Measurements from ENCODE around the gene TFDP2.
"Not testable (repeated sequence)": the region's sequence is repeated elsewhere in the genome, so short reads cannot be mapped to it uniquely, and the experiment has no call there.

The TFDP2 gene

GRCh38 chr3:141915766-141916165, 233.6 kb downstream of the TFDP2 start:
- Histone ChIP-seq H3K4me1 (ENCODE audit: control insufficient read depth in 1 of 2, insufficient read depth in 2 of 2, low read length in 2 of 2) (peaks cover 0 to 4% of the 10 kb centered on the region in 2 donors), H3K27ac (ENCODE audit: low read depth, low read length) (no peak overlapping the region), H3K9ac (ENCODE audit: low read depth in 1 of 2, low read length in 2 of 2) (no peak overlapping the region), H3K9me3 (ENCODE audit: control insufficient read depth in 1 of 2, low read length in 2 of 2) (no peaks in the 10 kb centered on the region), H3K36me3 (ENCODE audit: control insufficient read depth in 1 of 2, insufficient read depth in 2 of 2, low read length in 2 of 2) (peaks cover 23 to 28% of the 10 kb centered on the region in 2 donors), H3K4me3 (ENCODE audit: low read depth in 1 of 2, low read length in 2 of 2) (no peak overlapping the region), H3K27me3 (ENCODE audit: control insufficient read depth in 1 of 2, insufficient read depth in 2 of 2, low read length in 2 of 2) (no peaks in the 10 kb centered on the region)

GRCh38 chr3:141915016-141915415, 234.3 kb downstream of the TFDP2 start:
- Histone ChIP-seq H3K4me3 (ENCODE audit: low read depth in 1 of 2, low read length in 2 of 2) (no peak overlapping the region), H3K9ac (ENCODE audit: low read depth in 1 of 2, low read length in 2 of 2) (no peak overlapping the region), H3K9me3 (ENCODE audit: control insufficient read depth in 1 of 2, low read length in 2 of 2) (no peaks in the 10 kb centered on the region), H3K27me3 (ENCODE audit: control insufficient read depth in 1 of 2, insufficient read depth in 2 of 2, low read length in 2 of 2) (no peaks in the 10 kb centered on the region), H3K27ac (ENCODE audit: low read depth, low read length) (no peak overlapping the region), H3K4me1 (ENCODE audit: control insufficient read depth in 1 of 2, insufficient read depth in 2 of 2, low read length in 2 of 2) (peaks cover 0 to 4% of the 10 kb centered on the region in 2 donors), H3K36me3 (ENCODE audit: control insufficient read depth in 1 of 2, insufficient read depth in 2 of 2, low read length in 2 of 2) (peaks cover 21 to 25% of the 10 kb centered on the region in 2 donors)

GRCh38 chr3:141914311-141914710, 235.0 kb downstream of the TFDP2 start:
- no peak overlapping the region for H3K9ac ChIP-seq (ENCODE audit: low read depth in 1 of 2, low read length in 2 of 2)
- H3K27me3 ChIP-seq (ENCODE audit: control insufficient read depth in 1 of 2, insufficient read depth in 2 of 2, low read length in 2 of 2), result no peaks in the 10 kb centered on the region
- no peak overlapping the region for H3K4me3 ChIP-seq (ENCODE audit: low read depth in 1 of 2, low read length in 2 of 2)
- peaks cover 22 to 23% of the 10 kb centered on the region in 2 donors for H3K36me3 ChIP-seq (ENCODE audit: control insufficient read depth in 1 of 2, insufficient read depth in 2 of 2, low read length in 2 of 2)
- H3K27ac ChIP-seq (ENCODE audit: low read depth, low read length), result no peak overlapping the region
- peaks cover 0 to 4% of the 10 kb centered on the region in 2 donors for H3K4me1 ChIP-seq (ENCODE audit: control insufficient read depth in 1 of 2, insufficient read depth in 2 of 2, low read length in 2 of 2)
- no peaks in the 10 kb centered on the region for H3K9me3 ChIP-seq (ENCODE audit: control insufficient read depth in 1 of 2, low read length in 2 of 2)

- H3K9me3 ChIP-seq (ENCODE audit: control insufficient read depth in 1 of 2, low read length in 2 of 2), result no peaks in the 10 kb centered on the region
- no peak overlapping the region for H3K4me3 ChIP-seq (ENCODE audit: low read depth in 1 of 2, low read length in 2 of 2)
- no peak overlapping the region for H3K27ac ChIP-seq (ENCODE audit: low read depth, low read length)
- H3K36me3 ChIP-seq (ENCODE audit: control insufficient read depth in 1 of 2, insufficient read depth in 2 of 2, low read length in 2 of 2), result peaks cover 27 to 32% of the 10 kb centered on the region in 2 donors
- H3K4me1 ChIP-seq (ENCODE audit: control insufficient read depth in 1 of 2, insufficient read depth in 2 of 2, low read length in 2 of 2), result peaks cover 0 to 4% of the 10 kb centered on the region in 2 donors
- H3K27me3 ChIP-seq (ENCODE audit: control insufficient read depth in 1 of 2, insufficient read depth in 2 of 2, low read length in 2 of 2), result no peaks in the 10 kb centered on the region
- no peak overlapping the region for H3K9ac ChIP-seq (ENCODE audit: low read depth in 1 of 2, low read length in 2 of 2)
These were observed 236.1 kb downstream of the TFDP2 start for GRCh38 chr3:141913150-141913811.

- H3K9me3 ChIP-seq (ENCODE audit: control insufficient read depth in 1 of 2, low read length in 2 of 2); H3K9ac ChIP-seq (ENCODE audit: low read depth in 1 of 2, low read length in 2 of 2); H3K4me3 ChIP-seq (ENCODE audit: low read depth in 1 of 2, low read length in 2 of 2); H3K4me1 ChIP-seq (ENCODE audit: control insufficient read depth in 1 of 2, insufficient read depth in 2 of 2, low read length in 2 of 2); H3K27me3 ChIP-seq (ENCODE audit: control insufficient read depth in 1 of 2, insufficient read depth in 2 of 2, low read length in 2 of 2); H3K27ac ChIP-seq (ENCODE audit: low read depth, low read length): not testable (repeated sequence)
- H3K36me3 ChIP-seq (ENCODE audit: control insufficient read depth in 1 of 2, insufficient read depth in 2 of 2, low read length in 2 of 2), result peaks cover 31 to 41% of the 10 kb centered on the region in 2 donors
These were observed 239.4 kb downstream of the TFDP2 start for GRCh38 chr3:141909986-141910385.

GRCh38 chr3:141909408-141909807, 239.9 kb downstream of the TFDP2 start:
- peaks cover 25 to 39% of the 10 kb centered on the region in 2 donors for H3K36me3 ChIP-seq (ENCODE audit: control insufficient read depth in 1 of 2, insufficient read depth in 2 of 2, low read length in 2 of 2)
- no peak overlapping the region for H3K9ac ChIP-seq (ENCODE audit: low read depth in 1 of 2, low read length in 2 of 2)
- no peak overlapping the region for H3K4me3 ChIP-seq (ENCODE audit: low read depth in 1 of 2, low read length in 2 of 2)
- H3K9me3 ChIP-seq (ENCODE audit: control insufficient read depth in 1 of 2, low read length in 2 of 2), result no peaks in the 10 kb centered on the region
- H3K27me3 ChIP-seq (ENCODE audit: control insufficient read depth in 1 of 2, insufficient read depth in 2 of 2, low read length in 2 of 2), result no peaks in the 10 kb centered on the region
- no peak overlapping the region for H3K27ac ChIP-seq (ENCODE audit: low read depth, low read length)
- H3K4me1 ChIP-seq (ENCODE audit: control insufficient read depth in 1 of 2, insufficient read depth in 2 of 2, low read length in 2 of 2), result no peaks in the 10 kb centered on the region

GRCh38 chr3:141905129-141905528, 244.2 kb downstream of the TFDP2 start:
- Histone ChIP-seq H3K27ac (ENCODE audit: low read depth, low read length) (no peak overlapping the region), H3K9ac (ENCODE audit: low read depth in 1 of 2, low read length in 2 of 2) (no peak overlapping the region), H3K9me3 (ENCODE audit: control insufficient read depth in 1 of 2, low read length in 2 of 2) (peaks cover 2 to 5% of the 10 kb centered on the region in 2 donors), H3K4me1 (ENCODE audit: control insufficient read depth in 1 of 2, insufficient read depth in 2 of 2, low read length in 2 of 2) (no peaks in the 10 kb centered on the region), H3K36me3 (ENCODE audit: control insufficient read depth in 1 of 2, insufficient read depth in 2 of 2, low read length in 2 of 2) (peaks cover 23 to 28% of the 10 kb centered on the region in 2 donors), H3K27me3 (ENCODE audit: control insufficient read depth in 1 of 2, insufficient read depth in 2 of 2, low read length in 2 of 2) (no peaks in the 10 kb centered on the region), H3K4me3 (ENCODE audit: low read depth in 1 of 2, low read length in 2 of 2) (no peak overlapping the region)

GRCh38 chr3:141904203-141904602, 245.1 kb downstream of the TFDP2 start:
- H3K27me3 ChIP-seq (ENCODE audit: control insufficient read depth in 1 of 2, insufficient read depth in 2 of 2, low read length in 2 of 2), result no peaks in the 10 kb centered on the region
- H3K4me3 ChIP-seq (ENCODE audit: low read depth in 1 of 2, low read length in 2 of 2), result no peak overlapping the region
- no peaks in the 10 kb centered on the region for H3K4me1 ChIP-seq (ENCODE audit: control insufficient read depth in 1 of 2, insufficient read depth in 2 of 2, low read length in 2 of 2)
- H3K9ac ChIP-seq (ENCODE audit: low read depth in 1 of 2, low read length in 2 of 2), result no peak overlapping the region
- H3K27ac ChIP-seq (ENCODE audit: low read depth, low read length), result no peak overlapping the region
- H3K9me3 ChIP-seq (ENCODE audit: control insufficient read depth in 1 of 2, low read length in 2 of 2), result peaks cover 2 to 8% of the 10 kb centered on the region in 2 donors
- peaks cover 20 to 24% of the 10 kb centered on the region in 2 donors for H3K36me3 ChIP-seq (ENCODE audit: control insufficient read depth in 1 of 2, insufficient read depth in 2 of 2, low read length in 2 of 2)

- Histone ChIP-seq H3K4me1 (ENCODE audit: control insufficient read depth in 1 of 2, insufficient read depth in 2 of 2, low read length in 2 of 2) (no peaks in the 10 kb centered on the region), H3K9me3 (ENCODE audit: control insufficient read depth in 1 of 2, low read length in 2 of 2) (peaks cover 2 to 8% of the 10 kb centered on the region in 2 donors), H3K9ac (ENCODE audit: low read depth in 1 of 2, low read length in 2 of 2) (no peak overlapping the region), H3K36me3 (ENCODE audit: control insufficient read depth in 1 of 2, insufficient read depth in 2 of 2, low read length in 2 of 2) (peaks cover 7 to 8% of the 10 kb centered on the region in 2 donors), H3K4me3 (ENCODE audit: low read depth in 1 of 2, low read length in 2 of 2) (no peak overlapping the region), H3K27me3 (ENCODE audit: control insufficient read depth in 1 of 2, insufficient read depth in 2 of 2, low read length in 2 of 2) (no peaks in the 10 kb centered on the region), H3K27ac (ENCODE audit: low read depth, low read length) (no peak overlapping the region)
These were observed 247.4 kb downstream of the TFDP2 start for GRCh38 chr3:141901914-141902313.

- Histone ChIP-seq H3K27ac (ENCODE audit: low read depth, low read length) (no peak overlapping the region), H3K4me1 (ENCODE audit: control insufficient read depth in 1 of 2, insufficient read depth in 2 of 2, low read length in 2 of 2) (no peaks in the 10 kb centered on the region), H3K9me3 (ENCODE audit: control insufficient read depth in 1 of 2, low read length in 2 of 2) (peaks cover 2 to 8% of the 10 kb centered on the region in 2 donors), H3K36me3 (ENCODE audit: control insufficient read depth in 1 of 2, insufficient read depth in 2 of 2, low read length in 2 of 2) (peaks cover 5 to 7% of the 10 kb centered on the region in 2 donors), H3K9ac (ENCODE audit: low read depth in 1 of 2, low read length in 2 of 2) (no peak overlapping the region), H3K4me3 (ENCODE audit: low read depth in 1 of 2, low read length in 2 of 2) (no peak overlapping the region), H3K27me3 (ENCODE audit: control insufficient read depth in 1 of 2, insufficient read depth in 2 of 2, low read length in 2 of 2) (no peaks in the 10 kb centered on the region)
These were observed 249.0 kb downstream of the TFDP2 start for GRCh38 chr3:141900343-141900742.
